ENCODE data around the gene SPTLC3. TPM values are rescaled to one million over a fixed set of nuclear protein-coding genes. Genes with fewer than 3 reads are reported as not detected.

Gene SPTLC3
- total and polyA plus RNA-seq, 2 experiments from 2014 or later = 36.3 to 47.6 TPM

DNA sequence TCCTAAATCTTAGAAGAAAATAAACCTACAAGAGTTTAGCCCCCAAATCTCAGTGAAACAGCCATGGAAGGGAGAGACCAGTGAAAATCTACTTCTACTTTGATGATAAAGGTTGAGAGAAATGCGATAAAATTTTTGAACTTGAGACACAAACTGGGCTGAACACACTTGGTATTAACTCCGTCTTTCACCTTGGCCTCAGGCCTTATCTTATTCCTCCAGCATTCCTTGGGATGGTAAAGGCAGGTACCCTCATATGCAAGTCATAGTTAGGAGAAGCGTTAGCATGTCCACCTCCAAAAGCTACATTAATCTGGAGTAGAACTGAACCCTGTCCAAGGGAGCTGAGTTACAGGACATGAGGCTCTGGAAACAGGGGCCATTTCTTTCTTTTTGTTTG lies 1.2 kb upstream of the SPTLC3 start:
- Histone ChIP-seq H3K27me3 (no peaks in the 10 kb centered on the region), H3K36me3 (replicated peaks; ENCODE audit: insufficient read depth, low read depth) (no peaks in the 10 kb centered on the region), H3K9me3 (ENCODE audit: low read depth) (no peaks in the 10 kb centered on the region), H3K79me2 (peaks cover 27% of the 10 kb centered on the region), H4K20me1 (ENCODE audit: insufficient read depth, poor library complexity, severe bottlenecking) (no peaks in the 10 kb centered on the region), H3K9me2 (replicated peaks; ENCODE audit: insufficient read depth) (no peaks in the 10 kb centered on the region), H3K4me1 (ENCODE audit: insufficient read depth) (peaks cover 36% of the 10 kb centered on the region), H3K27ac (no peak overlapping the region), H3K4me3 (no peak overlapping the region), H2AFZ (no peak overlapping the region), H3K4me2 (no peak overlapping the region)
- DNase-seq (ENCODE audit: low spot score) = no peak
- 93% methylated on average over 3 of the region's 3 CpGs for WGBS (ENCODE audit: low lambda C conversion rate, missing lambda C conversion rate)
- TF ChIP-seq, protein P1, sequence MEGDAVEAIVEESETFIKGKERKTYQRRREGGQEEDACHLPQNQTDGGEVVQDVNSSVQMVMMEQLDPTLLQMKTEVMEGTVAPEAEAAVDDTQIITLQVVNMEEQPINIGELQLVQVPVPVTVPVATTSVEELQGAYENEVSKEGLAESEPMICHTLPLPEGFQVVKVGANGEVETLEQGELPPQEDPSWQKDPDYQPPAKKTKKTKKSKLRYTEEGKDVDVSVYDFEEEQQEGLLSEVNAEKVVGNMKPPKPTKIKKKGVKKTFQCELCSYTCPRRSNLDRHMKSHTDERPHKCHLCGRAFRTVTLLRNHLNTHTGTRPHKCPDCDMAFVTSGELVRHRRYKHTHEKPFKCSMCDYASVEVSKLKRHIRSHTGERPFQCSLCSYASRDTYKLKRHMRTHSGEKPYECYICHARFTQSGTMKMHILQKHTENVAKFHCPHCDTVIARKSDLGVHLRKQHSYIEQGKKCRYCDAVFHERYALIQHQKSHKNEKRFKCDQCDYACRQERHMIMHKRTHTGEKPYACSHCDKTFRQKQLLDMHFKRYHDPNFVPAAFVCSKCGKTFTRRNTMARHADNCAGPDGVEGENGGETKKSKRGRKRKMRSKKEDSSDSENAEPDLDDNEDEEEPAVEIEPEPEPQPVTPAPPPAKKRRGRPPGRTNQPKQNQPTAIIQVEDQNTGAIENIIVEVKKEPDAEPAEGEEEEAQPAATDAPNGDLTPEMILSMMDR (IDR thresholded peaks at IDR 0.05; ENCODE audit: poor library complexity) = no peak
- TF ChIP-seq EZH2 (IDR thresholded peaks at IDR 0.05; ENCODE audit: borderline replicate concordance) (no peak), EZH2phosphoT487 (IDR thresholded peaks at IDR 0.05; ENCODE audit: low read depth, severe bottlenecking, unreplicated experiment) (no peak)

DNA sequence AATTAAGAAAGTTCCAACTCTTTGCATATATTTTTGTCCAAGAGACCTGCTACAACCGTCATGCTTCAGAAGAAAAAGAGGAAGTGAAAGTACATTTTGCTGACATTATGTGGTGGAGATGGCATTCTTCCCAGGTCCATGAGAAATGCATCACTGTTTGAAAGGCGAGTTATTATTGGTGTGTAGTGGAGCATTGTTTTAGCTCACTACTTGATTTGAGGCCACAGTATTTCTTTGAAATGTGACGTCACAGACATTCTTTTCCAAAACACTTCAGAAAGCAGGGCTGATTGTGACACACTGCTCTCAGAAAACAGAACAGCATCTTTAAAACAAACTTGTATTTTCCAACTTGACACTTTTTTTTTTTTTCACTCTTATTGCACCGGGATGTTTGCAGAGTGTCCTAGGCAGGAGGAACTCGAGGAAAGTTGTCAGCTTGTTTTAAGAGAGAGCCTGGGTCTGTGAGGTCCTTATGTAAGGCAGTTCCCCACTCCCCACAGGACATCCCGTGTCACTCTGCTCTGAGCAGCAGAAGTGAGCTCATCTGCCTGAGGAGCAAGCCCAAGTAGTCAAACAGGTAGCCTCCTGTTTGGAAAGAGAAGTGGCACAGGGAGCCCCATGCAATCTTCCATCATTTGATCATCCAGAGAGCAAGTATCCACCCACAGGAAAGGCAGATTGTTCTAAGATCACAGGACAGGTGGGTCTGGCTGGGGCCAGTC lies 1.1 kb downstream of the SPTLC3 start:
- Histone ChIP-seq H3K27me3 (no peaks in the 10 kb centered on the region), H2AFZ (peak overlapping the region; percentile 43), H3K4me2 (peak overlapping the region; percentile 74), H3K4me3 (peak overlapping the region; percentile 28), H3K4me1 (ENCODE audit: insufficient read depth) (peaks cover 42% of the 10 kb centered on the region), H3K36me3 (replicated peaks; ENCODE audit: insufficient read depth, low read depth) (no peaks in the 10 kb centered on the region), H3K27ac (peak overlapping the region; percentile 79), H3K9me3 (ENCODE audit: low read depth) (no peaks in the 10 kb centered on the region), H3K9me2 (replicated peaks; ENCODE audit: insufficient read depth) (no peaks in the 10 kb centered on the region), H3K79me2 (peaks cover 47% of the 10 kb centered on the region), H4K20me1 (ENCODE audit: insufficient read depth, poor library complexity, severe bottlenecking) (no peaks in the 10 kb centered on the region)
- TF ChIP-seq, protein P1 (IDR thresholded peaks at IDR 0.05; ENCODE audit: poor library complexity) = no peak
- TF ChIP-seq EZH2phosphoT487 (IDR thresholded peaks at IDR 0.05; ENCODE audit: low read depth, severe bottlenecking, unreplicated experiment) (no peak), EZH2 (IDR thresholded peaks at IDR 0.05; ENCODE audit: borderline replicate concordance) (no peak)
- DNase-seq (ENCODE audit: low spot score) = peak; percentile 59
- WGBS (ENCODE audit: low lambda C conversion rate, missing lambda C conversion rate) = 12% methylated on average over 6 of the region's 6 CpGs

DNA sequence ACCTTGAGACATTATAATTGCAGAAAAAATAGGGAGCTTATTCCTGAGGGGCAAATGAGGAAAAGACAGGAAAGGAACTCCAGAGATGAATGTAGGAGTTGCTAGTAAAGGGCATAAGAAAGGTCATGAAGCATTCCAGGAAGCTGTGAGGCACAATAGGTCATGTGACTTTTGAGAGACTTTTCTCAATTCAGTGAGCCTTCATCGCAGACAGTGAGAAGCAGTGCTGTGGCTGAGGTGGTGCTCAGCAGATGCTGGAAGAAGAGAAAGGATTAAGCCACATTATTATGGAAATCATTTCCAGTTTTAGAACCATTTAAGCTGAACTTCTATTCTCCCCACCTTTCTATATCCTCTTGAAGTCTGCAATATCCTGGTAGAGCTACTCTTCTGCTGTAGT lies 4.1 kb downstream of the SPTLC3 start:
- Histone ChIP-seq H3K4me3 (no peak overlapping the region), H3K27ac (no peak overlapping the region), H3K79me2 (peaks cover 63% of the 10 kb centered on the region), H4K20me1 (ENCODE audit: insufficient read depth, poor library complexity, severe bottlenecking) (no peaks in the 10 kb centered on the region), H3K9me3 (ENCODE audit: low read depth) (no peaks in the 10 kb centered on the region), H3K4me1 (ENCODE audit: insufficient read depth) (peaks cover 49% of the 10 kb centered on the region), H3K9me2 (replicated peaks; ENCODE audit: insufficient read depth) (no peaks in the 10 kb centered on the region), H2AFZ (no peak overlapping the region), H3K27me3 (no peaks in the 10 kb centered on the region), H3K36me3 (replicated peaks; ENCODE audit: insufficient read depth, low read depth) (no peaks in the 10 kb centered on the region), H3K4me2 (peak overlapping the region; percentile 74)
- TF ChIP-seq EZH2phosphoT487 (IDR thresholded peaks at IDR 0.05; ENCODE audit: low read depth, severe bottlenecking, unreplicated experiment) (no peak), EZH2 (IDR thresholded peaks at IDR 0.05; ENCODE audit: borderline replicate concordance) (no peak)
- TF ChIP-seq, protein P1 (IDR thresholded peaks at IDR 0.05; ENCODE audit: poor library complexity) = no peak
- WGBS (ENCODE audit: low lambda C conversion rate, missing lambda C conversion rate) = 70% methylated on average over 1 of the region's 1 CpG
- no peak for DNase-seq (ENCODE audit: low spot score)
